GM21360 (cell line): ENCODE results near the gene BCAR3.

ENCODE experiments used
- ATAC-seq: cut with Tn5 transposase; IDR thresholded peaks from one replicate; pipeline ENCODE4 v1.9.1; 2021; ENCODE audit warnings: mild to moderate bottlenecking, moderate library complexity; ENCODE audit not compliant: unreplicated experiment

The BCAR3 gene

GRCh38 chr1:93579891-93580290 lies 101.7 kb downstream of the BCAR3 start:
- no peak for ATAC-seq

GRCh38 chr1:93578911-93579825 lies 102.5 kb downstream of the BCAR3 start:
- no peak for ATAC-seq

- ATAC-seq, result no peak
Observed at GRCh38 chr1:93578433-93578830, 103.2 kb downstream of the BCAR3 start.

GRCh38 chr1:93577536-93578432 lies 103.9 kb downstream of the BCAR3 start:
- ATAC-seq, result no peak

- no peak for ATAC-seq
Observed at GRCh38 chr1:93576746-93577145, 104.9 kb downstream of the BCAR3 start.

- ATAC-seq, result no peak
Observed at GRCh38 chr1:93576346-93576745, 105.3 kb downstream of the BCAR3 start.

GRCh38 chr1:93575621-93576284 lies 105.9 kb downstream of the BCAR3 start:
- no peak for ATAC-seq

- no peak for ATAC-seq
Observed at GRCh38 chr1:93574991-93575390, 106.6 kb downstream of the BCAR3 start.

- no peak for ATAC-seq
Observed at GRCh38 chr1:93574511-93574910, 107.1 kb downstream of the BCAR3 start.

- no peak for ATAC-seq
Observed at GRCh38 chr1:93573940-93574469, 107.6 kb downstream of the BCAR3 start.

- ATAC-seq, result no peak
Observed at GRCh38 chr1:93571623-93572310, 109.9 kb downstream of the BCAR3 start.

- ATAC-seq, result no peak
Observed at GRCh38 chr1:93569489-93569888, 112.1 kb downstream of the BCAR3 start.

- no peak for ATAC-seq
Observed at GRCh38 chr1:93567255-93567918, 114.2 kb downstream of the BCAR3 start.

- ATAC-seq, result no peak
Observed at GRCh38 chr1:93566227-93566626, 115.4 kb downstream of the BCAR3 start.

GRCh38 chr1:93565496-93566206 lies 116.0 kb downstream of the BCAR3 start:
- no peak for ATAC-seq

GRCh38 chr1:93559695-93560094 lies 121.9 kb downstream of the BCAR3 start:
- ATAC-seq, result no peak

GRCh38 chr1:93559045-93559444 lies 122.6 kb downstream of the BCAR3 start:
- no peak for ATAC-seq

GRCh38 chr1:93556291-93556690 lies 125.3 kb downstream of the BCAR3 start:
- no peak for ATAC-seq
